Motor neuron (in vitro differentiated cells): ENCODE measurements around the gene NFATC1. TPM values are rescaled to one million over a fixed set of nuclear protein-coding genes. Genes with fewer than 3 reads are reported as not detected.

Experiments used
- ATAC-seq, 8 experiments: fragments of 200-7000 bp; cut with Tn5 transposase; replicated peaks in 6 of 8; 2 replicates each; pipeline ENCODE4 v1.8.0; 2021; ENCODE audit warnings: mild to moderate bottlenecking in 8 of 8, moderate library complexity in 8 of 8
- H3K27ac ChIP-seq, 2 donors: fragments of 250-450 bp; sonication (Bioruptor Pico); 2 replicates each; pipeline ENCODE4 v1.9.0; 2021; ENCODE audit warnings: antibody characterized with exemption in 2 of 2, mild to moderate bottlenecking in 2 of 2, moderate library complexity in 1 of 2
- H3K4me1 ChIP-seq, 2 donors: fragments of 250-450 bp; sonication (Bioruptor Pico); replicated peaks in 1 of 2; 2 replicates each; pipeline ENCODE4 v1.6.1; 2021; ENCODE audit warnings: antibody characterized with exemption in 2 of 2, mild to moderate bottlenecking in 2 of 2, moderate library complexity in 1 of 2
- H3K4me3 ChIP-seq, 5 donors: fragments of 250-450 bp; sonication (Bioruptor Pico); 2 replicates each; pipeline ENCODE4 v1.9.0; 2021; ENCODE audit warnings: antibody characterized with exemption in 5 of 5, mild to moderate bottlenecking in 5 of 5, moderate library complexity in 4 of 5
- WGBS, 10 experiments: fragments of 450-650 bp; shearing (Covaris generic); methylation state at CpG; one replicate each; pipeline ENCODE4 v1.0.0; 2022; 5-methylcytosine and 5-hydroxymethylcytosine counted together
- in situ Hi-C, 9 experiments: fragments of 400-800 bp; cut with MboI; loops; one replicate each; pipeline ENCODE4 v1.15.0; 2021; ENCODE audit warnings: low sequenced_read_pairs in 9 of 9, low pct_unique_long_range_greater_than_20kb in 2 of 9; ENCODE audit not compliant: unreplicated experiment in 9 of 9
- total RNA-seq, 8 experiments: library from RNA; unstranded; fragments of 300-600 nt; gene quantifications; 2 replicates each; pipeline versions ENCODE4 v1.2.3 to v1.2.4, GENCODE V29; 2022

Gene NFATC1
- total RNA-seq, 8 experiments from 2014 or later = 0.23 to 21.6 (median 2.3) TPM

DNA sequence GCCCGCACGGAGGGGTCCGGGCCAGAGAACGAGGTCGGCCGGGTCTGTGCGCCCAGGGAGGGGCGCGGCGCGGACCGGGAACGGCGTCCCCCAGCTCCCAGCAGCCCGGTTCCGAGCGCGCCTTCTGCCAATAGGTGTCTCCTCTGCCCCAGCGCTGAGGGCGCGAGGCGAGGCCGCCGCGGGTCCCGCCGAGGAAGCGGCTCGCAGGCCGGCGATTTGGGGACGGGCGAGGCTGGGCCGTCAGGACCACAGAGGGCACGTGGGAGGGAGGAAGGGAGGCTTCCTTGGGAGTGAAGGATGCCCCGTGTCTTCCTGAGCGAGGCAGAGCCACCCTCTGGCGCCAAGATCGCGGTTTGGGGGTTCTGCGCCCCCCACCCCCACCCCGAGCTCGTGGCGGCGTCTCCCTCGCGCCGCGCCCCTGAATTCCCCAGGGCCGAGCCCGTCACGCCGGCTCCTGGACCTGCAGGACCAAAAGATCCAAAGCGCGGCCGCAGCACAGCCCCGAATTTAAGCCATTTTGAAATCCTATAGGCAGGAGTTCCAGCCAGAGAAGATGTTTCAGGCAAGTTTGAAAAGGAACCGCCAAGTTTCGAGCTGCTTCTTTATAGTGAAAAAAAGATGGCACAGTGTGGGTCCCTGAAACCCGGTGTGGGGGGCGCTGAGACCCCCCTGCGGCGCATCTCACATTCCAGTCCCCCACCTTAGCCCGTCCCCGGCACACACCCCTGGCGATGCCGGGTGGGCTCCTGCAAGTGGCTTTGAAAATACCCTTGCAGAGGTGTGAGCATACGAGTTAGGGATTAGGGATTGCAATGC, 909 bp downstream of the NFATC1 start:
- 0 to 40% (median 0%) methylated on average over 1 to 7 of the region's 68 CpGs; no CpG with 5 or more reads in 7 of the 10 experiments for WGBS, 10 experiments
- ATAC-seq = peak in 6 of 8 experiments; percentile 13 to 31 (median 18)
- in situ Hi-C loops = loop anchor here in 6 of 9 experiments (25.0 kb wide), 3 partner anchors 141 to 266 kb away; no protein-coding TSS in a partner anchor
- Histone ChIP-seq H3K4me3 (peak overlapping the region; percentile 17 to 46 (median 33)), H3K27ac (no peak overlapping the region), H3K4me1 (peaks cover 9 to 10% of the 10 kb centered on the region in 2 donors)

DNA sequence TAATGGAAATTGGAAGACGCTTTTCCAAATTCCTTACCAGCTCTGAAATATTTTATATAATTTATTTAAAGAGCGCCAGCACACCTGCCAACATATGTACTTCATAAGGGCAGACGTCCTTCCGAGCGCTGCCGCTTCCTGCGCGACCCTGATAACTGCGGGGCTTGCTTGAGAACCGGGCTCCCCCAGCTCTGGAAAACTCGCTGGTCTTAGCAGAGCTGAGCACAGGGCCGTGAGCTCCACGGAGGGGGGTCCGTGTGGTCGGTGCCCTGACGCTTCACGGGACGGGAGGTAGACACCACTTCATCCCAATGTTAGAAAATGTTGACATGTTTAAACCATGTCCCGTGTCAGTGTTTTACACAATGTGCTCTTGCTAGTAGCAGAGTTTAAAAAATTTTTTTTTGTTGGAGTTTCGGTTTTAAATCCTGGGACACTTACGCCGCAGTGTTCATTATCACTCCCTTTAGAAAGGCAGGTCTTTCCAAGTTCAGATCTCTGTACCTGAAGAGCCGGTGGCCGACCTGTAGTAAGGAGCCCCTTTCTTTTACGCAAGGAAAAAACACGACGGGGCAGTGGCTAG, 1.6 kb downstream of the NFATC1 start:
- no peak overlapping the region for H3K27ac ChIP-seq
- no peak overlapping the region for H3K4me3 ChIP-seq
- in situ Hi-C loops = loop anchor here in 6 of 9 experiments (25.0 kb wide), 3 partner anchors 140 to 265 kb away; no protein-coding TSS in a partner anchor
- no peak for ATAC-seq
- 11 to 100% (median 51%) methylated on average over 1 to 24 of the region's 27 CpGs for WGBS, 10 experiments
- H3K4me1 ChIP-seq = peaks cover 9 to 10% of the 10 kb centered on the region in 2 donors

DNA sequence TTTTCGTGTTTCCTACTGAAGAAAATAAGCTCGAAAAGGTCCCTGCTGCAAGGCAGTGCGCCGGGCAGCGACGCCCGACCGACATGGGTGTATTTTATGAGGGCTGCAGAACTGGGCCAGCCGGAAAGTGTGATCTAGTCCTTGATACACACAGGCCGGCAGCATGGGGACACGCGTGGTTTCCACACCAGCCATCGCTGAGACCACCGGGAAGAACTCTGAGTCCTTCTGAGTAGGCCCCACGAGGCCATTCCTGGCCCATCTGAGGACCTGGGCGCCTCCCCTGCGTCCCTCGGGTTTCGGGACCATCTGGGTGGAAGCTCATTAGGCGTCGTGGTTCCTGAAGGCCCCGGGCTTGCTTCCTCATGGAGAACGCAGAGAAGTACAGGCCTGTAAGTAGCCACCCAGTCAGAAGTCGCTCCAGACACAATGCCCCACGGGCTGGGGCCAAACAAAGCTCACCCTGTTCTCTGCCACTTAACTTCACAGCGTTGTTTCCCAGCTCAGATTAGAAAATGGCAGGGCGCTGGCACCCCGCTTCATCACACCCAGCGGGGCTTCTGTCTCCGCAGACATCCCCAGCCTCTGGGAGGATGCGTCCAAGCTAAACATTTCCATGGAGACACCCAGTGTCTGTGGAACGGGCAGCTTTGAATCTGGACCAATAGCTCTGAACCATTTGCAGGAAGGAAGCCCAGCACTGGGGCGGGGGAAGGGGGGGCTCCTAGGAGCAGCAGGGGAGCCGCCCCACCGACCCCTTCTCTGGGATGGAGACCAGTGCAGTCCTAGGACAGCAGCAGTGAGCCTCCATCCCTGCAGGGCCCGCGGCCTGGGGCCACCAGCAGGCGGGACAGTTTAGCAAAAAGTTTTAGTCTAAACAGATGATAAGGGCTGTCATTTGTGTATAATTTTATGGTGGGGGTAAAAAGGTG, 2.4 kb downstream of the NFATC1 start:
- Histone ChIP-seq H3K27ac (no peak overlapping the region), H3K4me3 (no peak overlapping the region), H3K4me1 (peaks cover 8 to 13% of the 10 kb centered on the region in 2 donors)
- 4 to 93% (median 30%) methylated on average over 2 to 17 of the region's 38 CpGs; no CpG with 5 or more reads in 3 of the 10 experiments for WGBS, 10 experiments
- in situ Hi-C loops = loop anchor here in 6 of 9 experiments (25.0 kb wide), 3 partner anchors 139 to 264 kb away; no protein-coding TSS in a partner anchor
- no peak for ATAC-seq

DNA sequence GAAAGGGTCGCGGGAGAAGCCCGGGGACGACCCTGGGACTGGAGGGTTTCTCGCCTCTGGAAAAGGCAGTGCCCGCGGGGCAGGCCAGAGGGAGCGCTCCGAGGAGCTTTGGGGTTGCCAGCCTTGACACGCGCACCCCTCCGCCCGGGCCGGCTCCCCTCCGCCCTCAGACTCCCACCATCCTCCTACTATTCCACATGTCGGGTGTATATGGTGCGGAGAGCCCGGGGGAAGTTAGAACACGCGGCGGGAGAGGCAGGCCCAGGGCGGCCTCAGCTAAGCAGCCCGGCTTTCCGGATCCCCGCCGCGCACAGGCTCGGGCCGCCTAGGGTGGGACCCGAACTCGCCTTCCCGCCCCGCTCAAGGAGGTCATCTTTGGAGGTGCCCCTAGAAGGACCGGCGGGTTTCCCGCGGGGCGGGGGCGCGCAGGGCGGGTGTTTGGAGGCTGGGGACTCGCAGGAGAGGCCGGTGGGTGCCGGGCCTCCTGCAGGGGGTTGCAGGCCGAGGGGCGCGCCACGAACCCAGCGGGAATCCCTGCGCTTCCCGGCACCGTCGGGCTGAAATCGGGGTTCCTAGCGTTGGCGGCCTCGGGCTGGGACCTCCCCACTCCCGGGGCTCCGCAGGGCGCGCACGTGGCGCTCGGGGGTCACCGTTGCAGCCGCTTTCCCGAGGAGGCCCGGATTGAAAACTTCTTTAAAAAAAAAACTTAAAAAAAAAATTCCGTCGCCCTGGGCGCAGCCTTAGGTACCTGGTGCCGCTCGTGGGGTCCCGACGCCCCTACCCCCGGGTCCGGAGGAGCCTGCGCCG, 3.7 kb downstream of the NFATC1 start:
- in situ Hi-C loops = loop anchor here in 6 of 9 experiments (25.0 kb wide), 3 partner anchors 138 to 263 kb away; no protein-coding TSS in a partner anchor
- 0% methylated on average over 1 to 5 of the region's 79 CpGs; no CpG with 5 or more reads in 8 of the 10 experiments for WGBS, 10 experiments
- Histone ChIP-seq H3K27ac (no peak overlapping the region), H3K4me3 (peak overlapping the region in 3 of 5 donors; percentile 28 to 35 (median 34)), H3K4me1 (peaks cover 5 to 22% of the 10 kb centered on the region in 2 donors)
- no peak for ATAC-seq

DNA sequence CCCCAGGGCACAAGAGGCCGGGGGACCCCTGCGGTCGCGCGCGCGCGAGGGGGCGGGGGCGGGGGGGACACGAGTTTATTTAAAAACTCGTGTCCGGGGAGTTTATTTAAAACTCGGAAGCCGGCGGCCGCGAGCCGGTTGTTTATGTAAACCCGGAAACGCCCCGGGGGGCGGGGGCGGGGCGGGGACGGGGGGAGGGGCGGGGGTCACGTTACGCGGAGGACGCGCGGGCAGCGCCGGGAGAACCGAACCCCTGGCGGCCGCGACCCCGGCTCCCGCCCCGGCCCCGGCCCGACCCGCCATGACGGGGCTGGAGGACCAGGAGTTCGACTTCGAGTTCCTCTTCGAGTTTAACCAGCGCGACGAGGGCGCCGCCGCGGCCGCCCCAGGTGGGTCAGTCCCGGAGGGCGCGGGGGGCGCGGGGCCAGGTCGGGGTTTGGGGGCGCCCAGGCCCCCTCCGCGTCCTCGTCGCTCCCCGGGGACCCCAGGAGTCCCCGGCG, 4.4 kb downstream of the NFATC1 start:
- in situ Hi-C loops = loop anchor here in 1 of 9 experiments (25.0 kb wide), 1 partner anchor 137 kb away; no protein-coding TSS in a partner anchor
- WGBS, 10 experiments = no CpG with 5 or more reads among the region's 71 CpGs
- Histone ChIP-seq H3K4me3 (peak overlapping the region in 4 of 5 donors; percentile 16 to 35 (median 31)), H3K4me1 (peaks cover 5 to 23% of the 10 kb centered on the region in 2 donors), H3K27ac (no peak overlapping the region)
- ATAC-seq = peak in 1 of 8 experiments; percentile 1

DNA sequence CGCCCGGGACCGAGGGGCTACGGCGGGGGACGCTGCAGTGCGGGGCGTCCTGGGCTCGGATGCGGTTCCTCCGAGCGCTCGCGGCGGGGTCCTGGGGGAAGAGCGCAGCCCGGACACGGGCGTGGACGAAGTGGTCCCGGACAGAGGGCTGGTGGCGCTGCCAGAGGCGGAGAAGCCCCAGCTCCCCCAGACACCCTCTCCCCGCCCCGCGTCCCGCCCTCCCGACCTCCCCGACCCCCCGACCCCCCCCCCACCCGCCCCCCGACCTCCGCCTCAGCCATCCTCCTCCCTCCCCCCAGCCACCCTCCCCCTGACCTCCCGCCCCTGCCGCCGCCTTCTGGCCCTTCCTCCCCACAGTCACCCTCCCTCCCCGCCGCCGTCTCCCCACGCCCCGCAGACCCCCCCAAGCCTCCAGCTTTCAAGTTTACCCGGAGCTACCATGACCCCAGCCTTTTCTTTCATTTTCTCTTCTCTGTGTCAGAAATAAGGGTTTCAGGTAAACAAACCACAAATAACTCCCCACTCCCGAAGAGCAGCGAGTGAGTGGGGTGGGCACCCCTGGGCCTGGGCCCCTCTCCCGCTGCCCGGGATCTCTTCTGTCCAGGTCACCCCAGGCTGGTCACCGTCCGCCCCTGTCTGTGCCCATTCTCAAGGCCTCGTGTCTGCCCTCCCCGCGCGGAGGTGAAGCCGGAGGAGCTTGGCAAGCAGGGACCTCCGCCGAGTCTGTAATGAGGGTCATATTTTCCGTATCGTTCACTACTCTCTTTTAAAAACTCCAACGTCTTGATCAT, 5.1 kb downstream of the NFATC1 start:
- peak in 1 of 8 experiments; percentile 2 for ATAC-seq
- Histone ChIP-seq H3K4me3 (peak overlapping the region in 4 of 5 donors; percentile 16 to 35 (median 31)), H3K4me1 (peaks cover 5 to 28% of the 10 kb centered on the region in 2 donors), H3K27ac (no peak overlapping the region)
- WGBS, 10 experiments = 60 to 100% methylated on average over 1 to 3 of the region's 58 CpGs; no CpG with 5 or more reads in 8 of the 10 experiments
- in situ Hi-C loops = loop anchor here in 1 of 9 experiments (25.0 kb wide), 1 partner anchor 137 kb away; no protein-coding TSS in a partner anchor

DNA sequence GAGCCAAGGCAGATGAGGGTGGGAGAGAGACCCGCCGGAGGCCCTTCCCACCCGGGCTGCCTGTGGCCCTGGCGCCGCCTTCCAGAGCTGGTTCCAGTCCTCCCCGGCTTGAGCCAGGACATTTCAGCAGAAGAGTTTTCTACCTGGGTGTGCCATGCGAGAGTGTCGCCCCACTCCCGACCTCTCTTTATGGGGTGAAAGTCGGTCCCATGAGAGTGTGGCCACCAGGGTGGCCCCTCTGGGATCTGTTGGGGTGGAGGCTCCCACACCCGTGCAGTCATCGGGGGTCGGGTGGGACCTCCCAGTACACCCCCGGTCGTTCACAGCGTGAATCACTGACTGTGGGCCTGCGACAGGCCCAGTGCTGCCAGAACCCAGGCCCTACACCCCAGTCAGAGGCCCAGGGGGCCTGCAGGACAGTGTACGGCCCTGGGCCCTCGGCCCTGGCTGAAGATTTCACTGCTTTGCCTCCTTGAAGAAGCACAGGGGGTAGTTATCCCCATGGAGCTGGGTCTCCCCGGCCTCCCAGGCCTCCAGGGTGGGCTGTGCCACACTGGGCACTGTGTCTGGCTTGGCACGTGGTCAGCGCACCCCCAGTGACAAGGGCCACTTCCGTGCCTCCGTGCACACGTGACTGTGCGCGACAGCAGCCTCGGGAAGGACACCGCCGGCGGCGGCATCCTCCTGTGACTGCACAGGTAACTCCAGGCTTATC, 5.9 kb downstream of the NFATC1 start:
- H3K27ac ChIP-seq = no peak overlapping the region
- ATAC-seq = no peak
- in situ Hi-C loops = loop anchor here in 1 of 9 experiments (25.0 kb wide), 1 partner anchor 136 kb away; no protein-coding TSS in a partner anchor
- no peak overlapping the region for H3K4me3 ChIP-seq
- 33 to 100% (median 60%) methylated on average over 1 to 7 of the region's 32 CpGs; no CpG with 5 or more reads in 7 of the 10 experiments for WGBS, 10 experiments
- peaks cover 5 to 30% of the 10 kb centered on the region in 2 donors for H3K4me1 ChIP-seq

DNA sequence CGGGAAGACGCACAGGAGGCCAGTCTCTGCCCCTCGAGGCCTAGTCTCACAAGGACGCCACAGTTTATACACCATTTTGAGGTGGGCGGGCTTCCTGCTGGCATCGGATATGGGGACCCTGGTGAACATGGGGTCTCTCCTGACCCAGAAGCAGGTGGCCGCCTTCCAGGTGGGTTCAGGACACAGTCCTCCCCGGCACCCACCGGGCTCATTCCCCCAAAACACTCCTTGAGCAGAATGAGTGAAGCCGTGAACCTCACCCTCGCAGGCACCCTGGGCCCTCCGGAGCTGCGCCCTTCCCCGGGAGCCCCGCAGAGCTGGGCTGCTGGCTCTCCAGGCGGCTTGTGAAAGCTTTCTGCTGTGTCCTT, 6.5 kb downstream of the NFATC1 start:
- peaks cover 5 to 30% of the 10 kb centered on the region in 2 donors for H3K4me1 ChIP-seq
- ATAC-seq = no peak
- in situ Hi-C loops = loop anchor here in 1 of 9 experiments (25.0 kb wide), 1 partner anchor 135 kb away; no protein-coding TSS in a partner anchor
- 20 to 100% (median 93%) methylated on average over 1 to 3 of the region's 16 CpGs; no CpG with 5 or more reads in 3 of the 10 experiments for WGBS, 10 experiments
- H3K27ac ChIP-seq = no peak overlapping the region
- no peak overlapping the region for H3K4me3 ChIP-seq

DNA sequence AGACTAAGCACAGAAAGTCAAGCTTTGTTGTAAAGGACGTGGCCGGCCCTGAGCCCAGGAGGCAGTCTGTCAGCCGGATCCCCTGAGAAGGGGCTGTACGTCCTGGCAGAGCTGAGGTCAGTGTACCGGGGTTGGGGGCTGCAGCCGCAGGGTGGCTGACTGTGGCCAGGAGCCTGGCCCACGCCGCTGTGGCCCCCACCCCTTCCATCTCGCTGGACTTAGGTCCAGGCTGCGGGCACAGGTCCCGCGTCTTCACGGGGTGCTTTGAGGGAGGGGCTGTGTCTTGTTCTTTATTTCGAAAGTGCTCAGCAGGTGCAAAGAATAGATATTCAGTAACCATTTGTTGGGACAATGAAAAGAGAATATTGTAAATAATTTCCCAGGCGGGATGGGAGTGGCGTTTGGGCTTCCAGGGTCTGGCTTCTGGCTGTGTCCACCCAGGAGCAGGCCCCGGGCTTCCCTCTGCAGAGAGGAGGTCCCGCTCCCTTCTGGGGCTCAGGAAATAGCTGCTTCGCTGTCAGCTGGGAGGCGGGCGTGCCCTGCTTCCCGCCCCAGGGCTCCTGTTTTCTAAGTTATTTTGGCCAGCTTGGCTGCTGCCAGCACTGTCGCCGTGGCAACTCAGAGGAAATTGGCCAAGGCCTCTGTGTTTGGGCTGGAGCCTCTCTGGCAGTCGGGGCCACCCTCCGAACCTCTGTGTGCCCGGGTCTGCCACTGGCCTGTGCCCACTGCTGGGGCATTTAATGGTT, 7.4 kb downstream of the NFATC1 start:
- Histone ChIP-seq H3K4me1 (peaks cover 5 to 30% of the 10 kb centered on the region in 2 donors), H3K4me3 (no peak overlapping the region), H3K27ac (no peak overlapping the region)
- peak in 6 of 8 experiments; percentile 10 to 83 (median 57) for ATAC-seq
- WGBS, 10 experiments = 7 to 85% (median 40%) methylated on average over 1 to 18 of the region's 27 CpGs; no CpG with 5 or more reads in 1 of the 10 experiments
- in situ Hi-C loops = loop anchor here in 1 of 9 experiments (25.0 kb wide), 1 partner anchor 134 kb away; no protein-coding TSS in a partner anchor
